GM23338 (cell line): ENCODE measurements around the gene CENPT.

Experiments
- CREB1 ChIP-seq: fragments of 250-450 bp; sonication (Bioruptor Pico); IDR thresholded peaks from 2 replicates; pipeline ENCODE4 v1.5.0; 2020; ENCODE audit warnings: low read depth, mild to moderate bottlenecking, moderate library complexity
- ETS1 ChIP-seq: IDR thresholded peaks from 2 replicates; pipeline ENCODE4 v1.6.1; 2016; ENCODE audit warnings: antibody characterized with exemption
- EZH2 ChIP-seq: fragments of 200-600 bp; sonication (generic); IDR thresholded peaks from one replicate; pipeline ENCODE4 v1.8.0; 2017; ENCODE audit warnings: antibody characterized with exemption, mild to moderate bottlenecking, low read depth; ENCODE audit not compliant: unreplicated experiment
- EZH2phosphoT487 ChIP-seq: fragments of 200-600 bp; sonication (generic); IDR thresholded peaks from one replicate; pipeline ENCODE4 v1.8.1; 2018; ENCODE audit warnings: antibody characterized with exemption; ENCODE audit not compliant: unreplicated experiment
- JUNB ChIP-seq: IDR thresholded peaks from one replicate; pipeline ENCODE4 v1.6.1; 2016; ENCODE audit warnings: antibody characterized with exemption; ENCODE audit not compliant: unreplicated experiment
- NANOG ChIP-seq: IDR thresholded peaks from 2 replicates; pipeline ENCODE4 v1.6.1; 2016; ENCODE audit warnings: antibody characterized with exemption, borderline replicate concordance
- POLR2AphosphoS5 ChIP-seq: IDR thresholded peaks from 2 replicates; pipeline ENCODE4 v1.6.1; 2016; ENCODE audit warnings: antibody characterized with exemption, low read depth
- STAT1 ChIP-seq: IDR thresholded peaks from one replicate; pipeline ENCODE4 v1.6.1; 2016; ENCODE audit warnings: antibody characterized with exemption; ENCODE audit not compliant: unreplicated experiment
- ZNF114 ChIP-seq: fragments of 250-450 bp; sonication (Bioruptor Pico); IDR thresholded peaks from 2 replicates; pipeline ENCODE4 v1.5.0; 2020; ENCODE audit warnings: mild to moderate bottlenecking, moderate library complexity
- TF ChIP-seq, protein P1 (sequence below), 2 experiments: fragments of 200-600 bp in 1 of 2; sonication (generic) in 1 of 2; conservative IDR thresholded peaks; 2 replicates each; pipeline versions ENCODE4 v1.5.1 to v1.6.1; 2016 to 2017; ENCODE audit warnings: antibody characterized with exemption in 2 of 2, low read depth in 2 of 2, mild to moderate bottlenecking in 2 of 2, moderate library complexity in 1 of 2
- TF ChIP-seq, protein P2 (sequence below): IDR thresholded peaks from one replicate; pipeline ENCODE4 v1.6.1; 2018; ENCODE audit warnings: antibody characterized with exemption; ENCODE audit not compliant: unreplicated experiment

GRCh38 chr16:67846063-67846319 lies 1.5 kb downstream of the CENPT start:
- TF ChIP-seq, protein P1, sequence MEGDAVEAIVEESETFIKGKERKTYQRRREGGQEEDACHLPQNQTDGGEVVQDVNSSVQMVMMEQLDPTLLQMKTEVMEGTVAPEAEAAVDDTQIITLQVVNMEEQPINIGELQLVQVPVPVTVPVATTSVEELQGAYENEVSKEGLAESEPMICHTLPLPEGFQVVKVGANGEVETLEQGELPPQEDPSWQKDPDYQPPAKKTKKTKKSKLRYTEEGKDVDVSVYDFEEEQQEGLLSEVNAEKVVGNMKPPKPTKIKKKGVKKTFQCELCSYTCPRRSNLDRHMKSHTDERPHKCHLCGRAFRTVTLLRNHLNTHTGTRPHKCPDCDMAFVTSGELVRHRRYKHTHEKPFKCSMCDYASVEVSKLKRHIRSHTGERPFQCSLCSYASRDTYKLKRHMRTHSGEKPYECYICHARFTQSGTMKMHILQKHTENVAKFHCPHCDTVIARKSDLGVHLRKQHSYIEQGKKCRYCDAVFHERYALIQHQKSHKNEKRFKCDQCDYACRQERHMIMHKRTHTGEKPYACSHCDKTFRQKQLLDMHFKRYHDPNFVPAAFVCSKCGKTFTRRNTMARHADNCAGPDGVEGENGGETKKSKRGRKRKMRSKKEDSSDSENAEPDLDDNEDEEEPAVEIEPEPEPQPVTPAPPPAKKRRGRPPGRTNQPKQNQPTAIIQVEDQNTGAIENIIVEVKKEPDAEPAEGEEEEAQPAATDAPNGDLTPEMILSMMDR (conservative IDR thresholded peaks at IDR 0.05; ENCODE audit: low read depth in 2 of 2) = no peak
- TF ChIP-seq POLR2AphosphoS5 (no peak), EZH2 (no peak), JUNB (no peak), NANOG (no peak), STAT1 (no peak), CREB1 (CRISPR knock-in tag) (no peak), EZH2phosphoT487 (no peak), ZNF114 (CRISPR knock-in tag) (no peak), ETS1 (no peak)
- TF ChIP-seq, protein P2, sequence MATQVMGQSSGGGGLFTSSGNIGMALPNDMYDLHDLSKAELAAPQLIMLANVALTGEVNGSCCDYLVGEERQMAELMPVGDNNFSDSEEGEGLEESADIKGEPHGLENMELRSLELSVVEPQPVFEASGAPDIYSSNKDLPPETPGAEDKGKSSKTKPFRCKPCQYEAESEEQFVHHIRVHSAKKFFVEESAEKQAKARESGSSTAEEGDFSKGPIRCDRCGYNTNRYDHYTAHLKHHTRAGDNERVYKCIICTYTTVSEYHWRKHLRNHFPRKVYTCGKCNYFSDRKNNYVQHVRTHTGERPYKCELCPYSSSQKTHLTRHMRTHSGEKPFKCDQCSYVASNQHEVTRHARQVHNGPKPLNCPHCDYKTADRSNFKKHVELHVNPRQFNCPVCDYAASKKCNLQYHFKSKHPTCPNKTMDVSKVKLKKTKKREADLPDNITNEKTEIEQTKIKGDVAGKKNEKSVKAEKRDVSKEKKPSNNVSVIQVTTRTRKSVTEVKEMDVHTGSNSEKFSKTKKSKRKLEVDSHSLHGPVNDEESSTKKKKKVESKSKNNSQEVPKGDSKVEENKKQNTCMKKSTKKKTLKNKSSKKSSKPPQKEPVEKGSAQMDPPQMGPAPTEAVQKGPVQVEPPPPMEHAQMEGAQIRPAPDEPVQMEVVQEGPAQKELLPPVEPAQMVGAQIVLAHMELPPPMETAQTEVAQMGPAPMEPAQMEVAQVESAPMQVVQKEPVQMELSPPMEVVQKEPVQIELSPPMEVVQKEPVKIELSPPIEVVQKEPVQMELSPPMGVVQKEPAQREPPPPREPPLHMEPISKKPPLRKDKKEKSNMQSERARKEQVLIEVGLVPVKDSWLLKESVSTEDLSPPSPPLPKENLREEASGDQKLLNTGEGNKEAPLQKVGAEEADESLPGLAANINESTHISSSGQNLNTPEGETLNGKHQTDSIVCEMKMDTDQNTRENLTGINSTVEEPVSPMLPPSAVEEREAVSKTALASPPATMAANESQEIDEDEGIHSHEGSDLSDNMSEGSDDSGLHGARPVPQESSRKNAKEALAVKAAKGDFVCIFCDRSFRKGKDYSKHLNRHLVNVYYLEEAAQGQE = no peak
